MM.1S (cell line): ENCODE results near the gene STX16.

ENCODE experiments used
- EZH2 ChIP-seq: fragments of 300-600 bp; sonication (generic); optimal IDR thresholded peaks from 2 replicates; pipeline ENCODE3; 2017; ENCODE audit warnings: low read depth, mild to moderate bottlenecking, antibody characterized with exemption, low read length, mixed read lengths
- EZH2phosphoT487 ChIP-seq: fragments of 300-600 bp; sonication (generic); IDR thresholded peaks from 2 replicates; pipeline ENCODE4 v1.6.1; 2018; ENCODE audit warnings: antibody characterized with exemption, low read length
- TF ChIP-seq, protein P1 (sequence below): fragments of 300-600 bp; sonication (generic); IDR thresholded peaks from 2 replicates; pipeline ENCODE4 v1.5.1; 2016; ENCODE audit warnings: antibody characterized with exemption, low read length, mixed read lengths

DNA sequence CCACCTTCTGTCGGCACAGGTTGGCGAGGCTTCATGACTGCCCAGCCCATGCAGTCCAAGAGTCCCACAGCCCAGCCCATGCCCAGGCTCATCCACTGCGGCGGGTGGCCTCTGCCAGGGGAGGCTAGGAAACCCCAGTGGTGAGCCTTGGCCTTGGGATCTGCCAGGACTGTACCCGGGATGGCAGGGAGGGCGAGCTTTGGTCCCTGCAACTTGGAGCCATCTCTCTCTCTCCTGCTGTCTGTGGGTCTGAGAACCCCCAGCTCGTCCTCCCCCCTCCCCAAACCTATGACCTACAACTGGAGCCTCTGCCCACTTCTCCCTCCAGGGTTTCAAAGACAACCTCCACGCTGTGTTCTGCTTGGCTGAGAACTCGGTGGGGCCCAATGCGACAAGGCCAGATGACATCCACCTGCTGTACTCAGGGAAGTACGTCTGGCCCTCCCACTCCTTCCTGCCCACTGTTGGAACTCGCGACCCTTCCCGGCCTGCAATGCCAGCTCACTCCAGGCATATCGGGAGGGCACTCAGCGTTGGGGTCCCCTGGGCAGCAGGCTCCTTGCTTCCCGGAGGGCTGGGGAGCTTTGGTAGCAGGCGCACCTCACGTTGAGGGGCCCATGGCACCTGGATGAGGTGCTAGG lies 61.2 kb downstream of the STX16 start:
- TF ChIP-seq, protein P1, sequence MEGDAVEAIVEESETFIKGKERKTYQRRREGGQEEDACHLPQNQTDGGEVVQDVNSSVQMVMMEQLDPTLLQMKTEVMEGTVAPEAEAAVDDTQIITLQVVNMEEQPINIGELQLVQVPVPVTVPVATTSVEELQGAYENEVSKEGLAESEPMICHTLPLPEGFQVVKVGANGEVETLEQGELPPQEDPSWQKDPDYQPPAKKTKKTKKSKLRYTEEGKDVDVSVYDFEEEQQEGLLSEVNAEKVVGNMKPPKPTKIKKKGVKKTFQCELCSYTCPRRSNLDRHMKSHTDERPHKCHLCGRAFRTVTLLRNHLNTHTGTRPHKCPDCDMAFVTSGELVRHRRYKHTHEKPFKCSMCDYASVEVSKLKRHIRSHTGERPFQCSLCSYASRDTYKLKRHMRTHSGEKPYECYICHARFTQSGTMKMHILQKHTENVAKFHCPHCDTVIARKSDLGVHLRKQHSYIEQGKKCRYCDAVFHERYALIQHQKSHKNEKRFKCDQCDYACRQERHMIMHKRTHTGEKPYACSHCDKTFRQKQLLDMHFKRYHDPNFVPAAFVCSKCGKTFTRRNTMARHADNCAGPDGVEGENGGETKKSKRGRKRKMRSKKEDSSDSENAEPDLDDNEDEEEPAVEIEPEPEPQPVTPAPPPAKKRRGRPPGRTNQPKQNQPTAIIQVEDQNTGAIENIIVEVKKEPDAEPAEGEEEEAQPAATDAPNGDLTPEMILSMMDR, result no peak
- no peak for TF ChIP-seq EZH2phosphoT487
- TF ChIP-seq EZH2, result no peak
